HG03575 (cell line): ENCODE measurements around the gene CCSER2.
"Not testable (repeated sequence)": the region's sequence is repeated elsewhere in the genome, so short reads cannot be mapped to it uniquely, and the experiment has no call there.

ENCODE experiments used
- ATAC-seq: cut with Tn5 transposase; IDR thresholded peaks from one replicate; pipeline ENCODE4 v1.9.1; 2021; ENCODE audit not compliant: unreplicated experiment, insufficient number of reproducible peaks, low FRiP score; ENCODE audit errors: extremely low read depth

The CCSER2 gene

GRCh38 chr10:84528526-84528925 lies 200.1 kb downstream of the CCSER2 start:
- ATAC-seq: not testable (repeated sequence)

- ATAC-seq: no peak
Measured at GRCh38 chr10:84530724-84531325, 202.4 kb downstream of the CCSER2 start.

GRCh38 chr10:84531396-84531795 lies 203.0 kb downstream of the CCSER2 start:
- ATAC-seq: no peak

- ATAC-seq: no peak
Measured at GRCh38 chr10:84534168-84534567, 205.8 kb downstream of the CCSER2 start.

- ATAC-seq: peak; percentile 71
Measured at GRCh38 chr10:84537447-84537931, 209.1 kb downstream of the CCSER2 start.

GRCh38 chr10:84538036-84538435 lies 209.6 kb downstream of the CCSER2 start:
- no peak for ATAC-seq

- no peak for ATAC-seq
Measured at GRCh38 chr10:84539216-84539615, 210.8 kb downstream of the CCSER2 start.

- ATAC-seq: no peak
Measured at GRCh38 chr10:84540022-84540616, 211.7 kb downstream of the CCSER2 start.

- no peak for ATAC-seq
Measured at GRCh38 chr10:84540617-84541288, 212.4 kb downstream of the CCSER2 start.

- no peak for ATAC-seq
Measured at GRCh38 chr10:84541289-84541637, 212.9 kb downstream of the CCSER2 start.

GRCh38 chr10:84542522-84543490 lies 214.4 kb downstream of the CCSER2 start:
- ATAC-seq: no peak

- ATAC-seq: no peak
Measured at GRCh38 chr10:84543948-84544347, 215.6 kb downstream of the CCSER2 start.

GRCh38 chr10:84545651-84546050 lies 217.3 kb downstream of the CCSER2 start:
- no peak for ATAC-seq

GRCh38 chr10:84546609-84547008 lies 218.2 kb downstream of the CCSER2 start:
- ATAC-seq: no peak

- ATAC-seq: no peak
Measured at GRCh38 chr10:84547616-84548015, 219.2 kb downstream of the CCSER2 start.

- ATAC-seq: no peak
Measured at GRCh38 chr10:84548869-84549268, 220.5 kb downstream of the CCSER2 start.

- ATAC-seq: no peak
Measured at GRCh38 chr10:84549368-84550165, 221.2 kb downstream of the CCSER2 start.

GRCh38 chr10:84550756-84551436 lies 222.5 kb downstream of the CCSER2 start:
- no peak for ATAC-seq
